Measurements from ENCODE around the gene GRHL3.
A peak's percentile ranks its signal among the peaks of the same experiment; 100 is the strongest.

Gene GRHL3

DNA sequence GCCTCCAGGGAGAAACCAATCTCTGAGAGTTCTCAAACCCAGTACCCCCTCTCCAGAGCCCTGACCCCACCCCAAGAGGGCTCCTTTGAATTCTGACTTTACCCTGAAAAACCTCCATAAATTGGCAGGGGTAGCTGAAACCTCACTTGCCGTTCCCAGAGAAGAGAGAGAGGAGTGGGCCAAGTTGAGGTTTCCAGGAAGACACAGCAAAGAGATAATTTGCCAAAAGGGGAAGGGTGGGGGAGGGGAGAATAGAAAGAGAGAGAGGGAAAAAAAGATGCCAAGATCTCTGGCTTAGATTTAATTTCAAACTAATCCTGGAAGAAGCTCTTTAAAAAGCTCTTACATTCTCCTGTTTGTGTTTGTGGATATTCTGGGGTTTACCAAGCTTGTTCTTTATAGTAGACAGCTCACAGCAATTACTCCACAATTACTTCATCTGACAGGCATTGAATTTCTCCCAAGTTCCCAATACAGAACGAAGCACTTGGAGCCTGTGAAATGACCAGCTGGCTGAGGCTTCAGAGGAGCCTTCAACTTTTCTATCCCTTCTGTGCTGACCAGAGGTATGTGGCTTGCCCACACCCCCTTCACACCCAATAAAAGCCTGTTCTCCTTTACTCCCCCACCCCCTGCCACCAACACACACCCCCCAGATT lies 1.1 kb upstream of the GRHL3 start:
- DNase-seq (ENCODE audit: low read depth): no peak

DNA sequence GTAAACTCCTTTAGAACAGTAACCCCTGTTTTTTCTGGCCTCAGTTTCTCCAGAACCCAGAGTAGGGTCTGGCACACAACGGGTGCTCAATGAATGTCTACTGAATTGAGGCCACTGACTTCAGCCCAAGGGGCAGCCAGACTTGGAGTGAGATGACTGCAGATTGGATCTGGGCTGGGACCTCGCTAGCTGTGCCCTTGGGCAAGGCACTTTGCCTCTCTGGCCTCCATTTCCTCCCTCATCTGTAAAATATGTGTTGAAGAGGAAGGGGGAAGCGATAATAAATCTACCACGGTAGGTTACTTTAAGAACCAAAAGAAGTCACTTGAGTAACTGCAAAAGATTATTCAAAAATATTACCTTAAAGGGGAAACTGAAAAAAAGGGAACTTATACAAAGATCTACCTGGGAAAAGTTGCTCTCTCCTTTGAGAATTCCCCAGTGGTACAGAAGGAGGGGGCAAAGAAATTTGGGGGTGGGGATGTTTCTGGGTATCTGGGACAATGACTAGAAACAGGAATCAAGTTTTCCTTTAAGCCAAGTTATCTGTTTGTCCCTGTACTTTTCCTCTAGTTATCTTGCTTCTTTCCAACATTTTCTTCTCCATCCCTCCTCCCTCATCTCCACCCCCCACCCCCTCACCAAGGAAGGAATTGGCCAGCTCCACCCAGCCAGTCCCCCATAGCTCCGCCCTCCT lies 394 bp upstream of the GRHL3 start:
- no peak for DNase-seq (ENCODE audit: low read depth)

DNA sequence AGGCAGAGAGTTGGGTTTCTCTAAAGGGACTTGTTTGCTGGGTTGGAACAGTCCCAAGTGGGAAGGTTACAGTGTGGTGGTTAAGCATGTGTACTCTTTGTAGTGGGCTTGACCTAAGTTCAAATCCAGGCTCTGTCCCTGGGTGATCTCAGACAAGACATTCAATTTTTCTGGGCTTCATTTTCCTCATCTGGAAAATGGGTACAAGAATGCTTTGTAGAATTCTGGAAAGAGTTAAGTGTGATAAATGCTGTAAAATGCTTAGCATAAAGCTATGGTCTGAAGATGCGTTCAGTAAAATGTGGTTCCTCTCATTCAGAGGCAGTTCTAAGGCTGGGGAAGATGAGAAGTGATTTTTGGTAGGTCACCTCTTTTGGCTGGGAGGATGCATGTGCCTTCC lies 805 bp downstream of the GRHL3 start:
- no peak for DNase-seq (ENCODE audit: low read depth)

DNA sequence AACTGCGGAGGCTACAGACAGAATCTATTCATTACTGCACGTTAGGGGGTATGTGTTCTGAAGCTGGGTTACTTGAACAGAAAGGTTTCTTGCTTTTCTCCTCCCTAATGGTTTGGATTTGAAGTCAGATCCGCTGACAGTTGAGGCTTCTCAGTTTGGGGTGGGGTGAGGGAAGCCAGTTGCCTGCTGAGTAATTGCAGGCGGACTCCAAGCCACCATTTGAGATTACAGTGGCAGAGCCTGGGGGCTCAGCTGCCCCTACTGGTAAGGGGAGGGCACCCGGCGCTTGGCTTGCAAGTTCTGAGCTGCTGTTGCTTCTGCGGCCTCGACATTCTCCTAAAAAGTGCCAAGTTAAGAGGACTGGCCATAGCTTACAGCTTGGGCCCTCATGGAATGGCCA lies 2.0 kb downstream of the GRHL3 start:
- DNase-seq (ENCODE audit: low read depth): no peak

DNA sequence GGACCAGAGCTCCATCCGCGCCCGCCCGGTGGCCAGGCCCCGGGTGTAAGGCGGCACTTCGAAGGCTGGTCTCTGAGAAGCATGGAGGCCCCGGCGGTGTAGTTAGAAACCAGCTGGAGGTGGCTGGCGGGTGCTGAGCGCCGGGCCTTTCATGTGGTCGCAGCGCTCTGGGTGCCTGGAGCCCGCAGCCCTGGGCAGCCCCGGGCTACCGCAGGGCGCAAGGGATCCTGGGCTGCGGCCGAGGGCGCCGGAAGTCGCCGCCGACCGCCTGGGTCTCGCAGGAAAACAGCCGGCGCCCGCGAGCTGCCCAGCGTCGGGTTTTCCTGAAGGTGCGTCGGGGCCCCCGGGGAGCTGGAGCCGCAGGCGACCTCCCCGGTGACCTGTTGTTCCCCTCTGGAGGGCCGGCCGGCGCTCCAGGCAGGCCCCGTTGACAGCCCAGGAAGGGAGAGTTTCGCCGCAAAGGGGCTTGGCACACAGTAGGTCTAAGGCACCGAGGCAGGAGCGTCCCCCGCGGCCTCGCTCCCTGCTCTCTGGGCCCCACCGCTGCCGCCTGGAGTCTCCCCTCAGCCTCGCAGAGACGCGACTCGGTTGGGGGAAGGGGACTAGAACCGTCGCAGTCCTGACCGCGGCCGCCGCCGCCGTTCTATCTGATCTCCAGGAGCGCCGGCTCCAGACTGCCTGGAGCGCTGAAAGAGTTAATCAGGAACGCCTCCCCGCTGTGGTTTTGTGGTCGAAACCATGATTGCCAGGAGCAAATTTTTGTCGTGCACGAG lies 2.7 kb downstream of the GRHL3 start:
- peak; percentile 23 for DNase-seq (ENCODE audit: low read depth)

DNA sequence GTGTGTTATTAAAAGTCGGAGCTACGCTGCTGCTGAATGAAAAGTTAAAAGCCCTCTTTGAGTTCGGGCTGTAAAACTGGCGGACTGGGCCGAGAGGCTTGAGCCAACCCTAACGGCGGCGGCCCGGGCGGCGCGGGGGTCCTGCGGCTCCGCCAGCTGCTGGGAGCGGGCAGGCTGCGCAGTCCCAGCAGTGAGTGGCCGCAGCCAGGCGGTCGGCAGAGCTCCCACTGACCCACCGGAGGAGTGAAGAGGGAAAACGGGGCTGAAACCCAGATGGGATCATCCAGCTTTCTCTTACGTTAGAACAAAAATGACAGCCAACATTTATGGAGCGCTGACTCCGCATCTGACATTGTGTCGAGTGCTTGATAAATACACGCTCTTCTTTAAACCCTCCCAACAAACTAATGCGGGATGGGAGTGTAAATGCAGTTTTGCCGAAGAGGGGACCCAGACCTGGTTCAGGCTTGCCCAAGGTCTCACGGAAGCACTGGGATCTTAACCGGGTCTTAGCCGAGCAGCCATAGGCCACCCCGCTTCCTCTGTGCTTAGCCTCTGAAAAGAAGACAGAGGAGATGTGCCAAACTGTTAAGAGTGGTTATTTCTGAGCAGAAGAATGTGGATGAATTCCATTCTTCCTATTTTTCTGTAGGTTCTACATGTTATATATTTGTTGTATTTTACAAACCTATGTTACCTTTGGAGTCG lies 3.5 kb downstream of the GRHL3 start:
- DNase-seq (ENCODE audit: low read depth): no peak

DNA sequence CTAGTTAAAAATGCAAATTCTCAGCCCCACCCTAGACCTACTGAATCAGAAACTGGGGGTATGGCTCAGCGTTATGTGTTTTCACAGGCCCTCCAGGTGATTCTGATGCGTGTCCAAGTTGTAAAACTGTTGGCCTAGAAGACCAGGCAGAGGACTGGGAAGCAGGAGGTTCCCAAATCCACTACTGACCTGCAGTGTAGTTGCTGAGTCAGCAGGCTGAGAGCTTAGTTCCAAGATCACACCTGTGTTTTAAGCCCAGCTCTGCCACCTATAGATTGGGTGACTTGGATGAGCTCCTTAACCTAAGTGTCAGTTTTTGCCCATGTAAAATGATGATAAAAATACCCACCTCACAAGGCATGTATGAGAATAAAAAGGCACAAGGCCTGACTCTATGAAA lies 4.1 kb downstream of the GRHL3 start:
- DNase-seq (ENCODE audit: low read depth): no peak

DNA sequence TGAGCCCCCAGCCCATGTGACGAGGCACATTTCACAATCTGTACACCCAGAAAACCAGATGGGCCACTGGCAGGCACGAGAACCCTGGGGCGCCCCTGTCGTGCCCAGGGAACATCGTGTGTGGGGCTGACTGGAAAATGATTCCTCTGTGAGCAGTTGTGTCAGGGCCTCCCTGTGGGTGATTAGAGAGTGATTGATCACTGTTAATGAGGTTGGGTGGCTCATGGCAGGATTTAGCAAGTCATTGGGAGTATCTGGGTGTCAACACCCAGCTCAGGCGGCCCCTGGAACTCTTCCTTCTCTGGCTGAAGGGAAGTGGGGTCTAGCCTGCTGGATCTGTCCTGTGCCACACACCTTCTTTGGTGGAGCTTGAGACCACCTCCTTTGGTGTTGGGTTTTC lies 5.7 kb downstream of the GRHL3 start:
- no peak for DNase-seq (ENCODE audit: low read depth)

DNA sequence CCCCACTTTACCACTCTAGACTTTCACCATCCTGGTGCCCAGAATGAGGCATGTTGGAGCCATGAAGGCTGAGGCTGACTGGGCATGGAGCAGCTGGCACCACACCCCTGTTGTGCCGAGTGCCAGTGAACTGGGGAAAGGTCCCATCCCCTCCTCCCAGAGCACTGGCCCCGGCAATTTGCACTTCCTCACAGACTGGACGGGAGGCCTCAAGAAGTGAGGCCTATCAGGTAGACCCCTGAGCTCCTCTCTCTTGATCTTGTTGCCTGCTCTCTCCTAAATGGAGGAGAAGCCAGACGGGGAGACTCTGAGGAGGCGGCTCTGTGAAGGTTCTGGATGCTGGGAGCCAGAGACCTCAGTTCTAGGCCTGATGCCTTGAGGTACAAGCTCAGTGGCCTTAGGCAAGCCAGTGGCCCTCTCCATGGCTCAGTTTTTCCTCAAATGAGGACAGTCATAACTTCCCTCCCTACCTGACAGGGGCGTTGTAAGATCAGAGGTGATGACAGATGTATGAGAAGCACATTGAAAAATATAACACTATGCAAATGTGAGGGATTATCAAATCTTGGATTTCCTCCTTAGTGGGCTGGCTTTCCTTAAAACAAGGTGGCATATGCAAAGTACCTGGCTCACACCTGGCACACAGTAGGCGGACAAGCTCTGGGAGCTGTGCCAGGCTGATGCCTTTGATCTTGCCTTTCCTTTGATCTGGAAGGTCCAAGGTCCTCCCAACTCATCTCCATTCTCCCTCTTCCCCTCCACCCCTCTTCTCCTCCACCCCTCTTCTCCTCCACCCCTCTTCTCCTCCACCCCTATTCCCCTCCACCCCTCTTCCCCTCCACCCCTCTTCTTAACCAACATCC lies 6.7 kb downstream of the GRHL3 start:
- no peak for DNase-seq (ENCODE audit: low read depth)

DNA sequence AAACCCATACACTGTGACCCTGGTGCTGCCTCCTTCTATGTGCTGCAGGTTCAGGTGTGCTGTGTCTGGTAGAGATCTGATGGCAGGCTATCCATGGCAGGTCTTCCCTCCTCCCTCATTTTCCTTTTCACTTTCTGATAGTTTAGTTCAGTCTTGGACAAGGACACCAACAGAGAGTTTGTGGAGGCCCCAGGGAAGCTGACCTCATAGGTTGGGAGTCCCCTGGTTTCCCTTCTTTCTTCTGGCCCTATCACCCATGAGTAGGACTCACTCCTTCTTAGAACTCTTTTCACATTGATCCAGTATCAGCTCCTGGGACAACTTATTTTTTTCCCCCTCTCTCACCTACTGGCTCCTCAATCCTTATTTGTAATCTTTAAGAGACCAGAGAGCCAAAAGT lies 8.3 kb downstream of the GRHL3 start:
- DNase-seq (ENCODE audit: low read depth): no peak

DNA sequence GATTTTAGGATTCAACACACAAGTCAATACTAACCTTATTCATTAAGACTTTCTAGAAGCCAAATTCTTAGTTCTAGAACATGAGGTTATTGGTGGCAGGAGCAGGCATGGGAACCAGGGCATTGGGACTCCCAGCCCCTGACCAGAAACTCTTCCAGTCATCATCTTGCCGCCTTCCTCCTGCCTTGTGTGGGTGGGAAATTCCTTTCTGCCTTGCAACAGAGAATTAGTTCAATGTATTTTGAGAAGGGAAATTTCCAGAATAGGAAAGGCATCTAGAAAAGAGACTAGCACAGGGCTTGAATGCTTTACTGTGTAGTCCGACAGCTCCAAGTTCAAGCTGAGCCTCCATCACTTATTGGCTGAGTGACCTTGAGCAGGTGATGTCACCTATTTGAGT lies 8.7 kb downstream of the GRHL3 start:
- DNase-seq (ENCODE audit: low read depth): no peak

DNA sequence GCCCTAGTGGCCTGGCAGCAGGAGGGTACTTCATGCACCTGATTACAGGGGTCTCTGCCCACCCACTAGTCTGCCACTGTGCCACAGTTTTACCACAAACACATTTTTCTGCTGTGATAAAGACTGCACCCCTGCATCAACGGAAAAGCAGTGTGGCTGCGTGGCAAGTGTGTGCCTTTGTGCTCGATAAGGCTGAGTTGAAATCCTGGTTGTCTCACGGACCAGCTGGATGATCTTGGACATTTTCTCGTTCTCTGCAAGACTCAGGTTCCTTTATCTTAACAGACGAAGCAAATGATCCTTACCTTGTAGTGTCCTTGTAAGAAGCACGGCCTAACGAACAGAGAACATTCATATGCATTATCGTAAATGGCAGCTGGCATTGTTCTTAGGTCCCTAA lies 10.2 kb downstream of the GRHL3 start:
- DNase-seq (ENCODE audit: low read depth): no peak

DNA sequence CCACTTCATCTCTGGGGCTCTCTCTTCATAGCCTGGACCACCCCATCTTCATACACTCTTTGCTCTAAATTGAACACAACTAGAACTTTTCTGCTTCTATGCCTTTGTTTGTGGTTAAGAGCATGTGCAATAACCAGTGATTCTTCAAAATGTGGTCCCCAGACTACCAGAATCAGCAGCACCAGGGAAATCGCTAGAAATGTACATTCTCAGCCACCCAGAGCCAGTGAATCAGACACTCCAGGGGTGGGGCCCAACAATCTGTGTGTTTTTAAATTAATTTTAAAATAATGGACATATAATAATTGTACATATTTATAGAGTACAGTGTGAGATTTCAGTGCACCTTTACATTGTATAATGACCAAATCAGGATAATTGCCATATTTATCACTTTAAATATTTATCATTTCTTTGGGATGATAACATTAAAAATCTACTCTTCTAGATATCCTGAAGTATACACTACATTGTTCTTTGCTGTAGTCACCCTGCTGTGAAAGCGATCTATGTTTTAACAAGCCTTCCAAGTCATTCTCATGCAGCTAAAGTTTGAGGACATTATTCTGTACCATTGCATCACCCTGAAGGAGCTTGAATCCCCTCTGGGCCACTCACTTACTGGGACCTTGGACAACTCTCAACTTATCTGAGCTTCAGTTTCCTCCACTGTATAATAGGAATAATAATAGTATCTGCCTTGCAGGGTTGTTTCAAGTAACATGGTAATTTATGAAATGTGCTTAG lies 10.8 kb downstream of the GRHL3 start:
- DNase-seq (ENCODE audit: low read depth): no peak

DNA sequence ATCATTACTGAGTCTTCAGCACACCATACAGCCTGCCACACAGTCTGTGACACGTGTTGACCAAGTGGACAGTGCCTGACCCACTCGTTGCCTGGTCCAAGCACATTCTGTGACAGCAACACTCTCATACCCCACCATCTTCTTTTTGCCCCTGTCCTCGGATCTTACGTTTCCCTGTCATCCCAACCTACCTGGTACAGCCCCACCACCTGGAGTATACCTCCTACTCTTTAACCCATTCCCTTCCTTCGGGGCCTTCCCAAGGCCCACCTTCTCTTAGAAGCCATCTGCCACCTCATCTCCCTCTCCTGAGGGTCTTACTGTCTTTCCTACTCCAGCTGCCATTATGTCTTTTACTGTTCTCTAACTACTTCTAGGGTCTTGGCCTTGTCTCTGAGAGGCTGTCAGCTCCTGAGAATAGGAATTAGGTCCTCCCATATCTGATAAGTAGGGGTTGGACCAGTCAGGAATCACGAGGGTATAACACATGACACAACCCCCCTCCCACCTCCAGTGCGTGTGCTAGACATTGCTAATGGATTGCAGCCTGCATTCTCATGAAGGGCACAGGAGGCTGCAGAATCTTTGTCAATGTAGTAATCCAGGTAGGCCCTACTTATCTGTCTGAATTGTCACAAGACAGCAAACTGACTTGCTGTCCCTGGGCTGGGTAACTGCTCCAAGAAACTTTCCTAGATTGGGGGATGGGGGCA lies 13.0 kb downstream of the GRHL3 start:
- no peak for DNase-seq (ENCODE audit: low read depth)

DNA sequence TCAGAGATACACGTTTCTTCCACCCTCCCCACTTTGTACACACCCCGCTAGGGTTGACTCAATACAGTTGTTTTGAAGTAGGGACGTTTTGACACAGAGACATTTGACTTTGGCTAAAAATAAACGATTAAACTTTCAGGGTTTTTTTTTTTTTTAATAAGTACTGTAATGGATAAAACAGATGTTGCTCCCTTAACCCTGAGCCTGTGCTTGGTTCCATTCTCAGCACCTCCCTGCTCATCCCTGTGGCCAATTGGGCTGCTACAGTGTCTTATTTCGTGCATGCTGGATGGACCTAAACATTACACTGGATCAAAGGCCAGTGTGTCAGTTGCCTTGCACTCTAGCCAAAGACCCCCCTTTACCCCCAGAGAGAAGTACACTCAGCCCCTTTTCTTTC lies 16.9 kb downstream of the GRHL3 start:
- no peak for DNase-seq (ENCODE audit: low read depth)

DNA sequence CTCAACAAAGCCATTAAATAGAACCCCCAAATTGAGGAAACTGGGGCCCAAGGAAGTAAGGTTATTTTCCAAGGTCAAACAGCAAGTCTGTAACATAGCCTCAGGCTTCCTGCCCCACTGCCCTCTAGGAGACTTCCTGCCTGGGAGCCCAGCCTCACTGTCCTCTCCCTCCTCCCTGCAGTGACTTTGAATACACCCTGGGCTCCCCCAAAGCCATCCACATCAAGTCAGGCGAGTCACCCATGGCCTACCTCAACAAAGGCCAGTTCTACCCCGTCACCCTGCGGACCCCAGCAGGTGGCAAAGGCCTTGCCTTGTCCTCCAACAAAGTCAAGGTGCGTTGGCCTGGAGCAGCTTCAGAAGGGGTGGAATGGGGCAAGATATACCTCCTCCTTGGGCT lies 18.3 kb downstream of the GRHL3 start:
- DNase-seq (ENCODE audit: low read depth): no peak

DNA sequence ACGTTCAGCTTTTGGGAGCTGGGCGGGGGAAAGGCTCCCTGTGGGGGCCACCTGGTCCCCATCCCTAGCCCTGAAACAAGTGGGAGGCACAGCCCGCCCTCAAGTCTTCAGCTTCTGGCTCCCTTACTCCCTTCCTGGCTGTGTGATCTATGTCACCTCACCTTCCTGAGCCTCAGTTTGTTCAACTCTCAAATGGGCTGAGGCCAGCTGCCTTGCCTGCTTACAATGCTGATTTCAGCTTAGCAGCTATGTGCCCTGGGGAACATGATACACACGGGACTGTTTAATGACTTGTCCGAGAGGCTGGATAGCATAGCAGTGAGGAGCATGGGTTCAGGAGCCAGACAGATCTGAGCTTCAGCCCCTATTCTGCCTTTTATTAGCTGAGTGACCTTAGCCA lies 19.3 kb downstream of the GRHL3 start:
- no peak for DNase-seq (ENCODE audit: low read depth)

DNA sequence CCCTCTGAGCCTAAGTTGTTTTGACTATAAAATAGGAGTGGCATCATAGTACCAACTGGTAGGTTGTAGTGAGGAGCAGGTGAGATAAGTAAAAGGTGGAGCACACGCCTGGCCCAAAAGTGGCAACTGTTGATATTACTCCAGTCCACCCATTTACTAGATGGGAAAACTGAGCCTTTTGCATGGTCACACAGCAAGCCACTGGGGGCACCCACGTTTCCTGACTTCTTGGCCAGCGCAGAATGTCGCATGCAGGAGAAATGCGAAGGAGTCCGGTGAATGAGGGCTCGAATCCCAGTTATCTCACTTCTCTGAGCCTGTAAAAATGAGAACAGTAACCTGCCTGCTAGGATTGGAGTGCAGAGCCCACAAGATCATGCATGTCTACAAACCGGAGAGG lies 20.8 kb downstream of the GRHL3 start:
- no peak for DNase-seq (ENCODE audit: low read depth)

DNA sequence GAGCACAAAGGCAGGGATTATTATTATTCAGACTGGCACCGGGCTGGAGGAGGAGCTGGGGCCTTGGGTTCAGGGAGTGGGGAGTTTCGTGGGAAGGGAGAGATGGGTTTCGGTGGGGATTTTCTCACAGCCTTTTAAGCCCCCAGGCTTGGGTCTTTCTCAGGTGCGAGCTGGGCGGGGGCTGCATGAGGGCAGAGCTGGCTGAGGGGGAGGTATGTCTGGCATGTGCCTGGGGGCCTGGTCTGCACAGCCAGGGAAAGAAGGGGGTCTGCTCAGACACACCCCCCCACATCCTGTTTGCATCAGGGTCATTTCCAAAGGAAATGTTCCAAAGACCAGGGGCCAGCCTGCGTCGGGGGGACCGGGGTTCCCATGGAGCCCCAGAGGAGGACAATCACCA lies 21.6 kb downstream of the GRHL3 start:
- no peak for DNase-seq (ENCODE audit: low read depth)

DNA sequence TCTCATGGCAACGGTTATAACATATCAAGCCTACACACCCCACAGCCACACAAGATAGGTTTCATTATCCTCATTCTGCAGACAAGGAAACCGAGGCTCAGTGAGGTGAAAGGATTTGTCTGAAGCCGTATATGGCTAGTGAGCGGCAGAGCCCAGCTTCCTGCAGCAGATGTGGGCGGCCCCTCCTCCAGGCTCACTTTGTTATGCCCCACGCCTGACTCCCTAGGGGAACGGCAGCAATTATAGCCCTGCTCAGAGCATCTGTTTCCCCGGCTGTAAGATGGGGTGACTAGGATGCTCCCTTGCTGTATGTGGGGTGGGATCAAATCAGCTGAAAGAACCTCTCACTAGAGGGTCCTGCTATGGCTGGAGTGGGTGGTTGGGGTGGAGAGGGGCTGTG lies 22.1 kb downstream of the GRHL3 start:
- no peak for DNase-seq (ENCODE audit: low read depth)
